Thyroid gland (tissue), 4 donors: ENCODE results near the gene CLEC3B. TPM values are rescaled to one million over a fixed set of nuclear protein-coding genes. Genes with fewer than 3 reads are reported as not detected.
"Not testable (repeated sequence)": the region's sequence is repeated elsewhere in the genome, so short reads cannot be mapped to it uniquely, and the experiment has no call there.

ENCODE experiments used
- DNase-seq, 2 donors: peaks; one replicate each; pipeline ENCODE4 v3.0.0-alpha.2; 2019
- H3K27ac ChIP-seq, 3 donors: fragments of 200-600 bp; sonication (generic); 1 replicate in 2 of 3; 2 replicates in 1 of 3; pipeline ENCODE4 v1.5.1; 2016 to 2019; ENCODE audit warnings: mild to moderate bottlenecking in 1 of 3, moderate library complexity in 1 of 3
- H3K27me3 ChIP-seq: fragments of 200-600 bp; sonication (generic); one replicate; pipeline ENCODE4 v1.5.1; 2019
- H3K36me3 ChIP-seq, 2 donors: fragments of 200-600 bp; sonication (generic); one replicate each; pipeline ENCODE4 v1.5.1; 2016 to 2019
- H3K4me1 ChIP-seq, 2 donors: fragments of 200-600 bp; sonication (generic); one replicate each; pipeline ENCODE4 v1.5.1; 2017 to 2019
- H3K4me3 ChIP-seq, 3 donors: fragments of 200-600 bp; sonication (generic); replicated peaks in 1 of 3; 1 replicate in 2 of 3; 2 replicates in 1 of 3; pipeline ENCODE4 v1.5.1; 2016; ENCODE audit warnings: mild to moderate bottlenecking in 1 of 3
- H3K9me3 ChIP-seq: fragments of 200-600 bp; sonication (generic); one replicate; pipeline ENCODE4 v1.5.1; 2017
- POLR2A ChIP-seq, 2 donors: fragments of 450-650 bp; IDR thresholded peaks; one replicate each; pipeline ENCODE4 v1.6.1; 2017; ENCODE audit warnings: antibody characterized with exemption in 2 of 2, mild to moderate bottlenecking in 2 of 2, moderate library complexity in 1 of 2
- WGBS, 2 donors: methylation state at CpG; one replicate each; pipeline ENCODE4 v1.1.5; 2017; 5-methylcytosine and 5-hydroxymethylcytosine counted together
- intact Hi-C: fragments of 100-400 bp; cut with DNase I; formaldehyde crosslinking; loops from one replicate; pipeline ENCODE4 v1.15.1; 2023
- total RNA-seq, 4 donors: library from RNA; depleted of rRNA; stranded (reverse); fragments of >200 nt; gene quantifications; one replicate each; pipeline ENCODE4 v1.2.3, GENCODE V29; 2016
- TF ChIP-seq, protein P1 (sequence below), 6 experiments: fragments of 200-600 bp in 3 of 6; fragments of 450-650 bp in 3 of 6; sonication (generic) in 3 of 6; IDR thresholded peaks; one replicate each; pipeline ENCODE4 v1.5.1; 2016 to 2019; ENCODE audit warnings: antibody characterized with exemption in 6 of 6, mild to moderate bottlenecking in 2 of 6, inconsistent platforms in 1 of 6, moderate library complexity in 1 of 6

Gene CLEC3B
- total RNA-seq, 4 donors from 2014 or later, result 28.2 to 78.4 (median 32.5) TPM

DNA sequence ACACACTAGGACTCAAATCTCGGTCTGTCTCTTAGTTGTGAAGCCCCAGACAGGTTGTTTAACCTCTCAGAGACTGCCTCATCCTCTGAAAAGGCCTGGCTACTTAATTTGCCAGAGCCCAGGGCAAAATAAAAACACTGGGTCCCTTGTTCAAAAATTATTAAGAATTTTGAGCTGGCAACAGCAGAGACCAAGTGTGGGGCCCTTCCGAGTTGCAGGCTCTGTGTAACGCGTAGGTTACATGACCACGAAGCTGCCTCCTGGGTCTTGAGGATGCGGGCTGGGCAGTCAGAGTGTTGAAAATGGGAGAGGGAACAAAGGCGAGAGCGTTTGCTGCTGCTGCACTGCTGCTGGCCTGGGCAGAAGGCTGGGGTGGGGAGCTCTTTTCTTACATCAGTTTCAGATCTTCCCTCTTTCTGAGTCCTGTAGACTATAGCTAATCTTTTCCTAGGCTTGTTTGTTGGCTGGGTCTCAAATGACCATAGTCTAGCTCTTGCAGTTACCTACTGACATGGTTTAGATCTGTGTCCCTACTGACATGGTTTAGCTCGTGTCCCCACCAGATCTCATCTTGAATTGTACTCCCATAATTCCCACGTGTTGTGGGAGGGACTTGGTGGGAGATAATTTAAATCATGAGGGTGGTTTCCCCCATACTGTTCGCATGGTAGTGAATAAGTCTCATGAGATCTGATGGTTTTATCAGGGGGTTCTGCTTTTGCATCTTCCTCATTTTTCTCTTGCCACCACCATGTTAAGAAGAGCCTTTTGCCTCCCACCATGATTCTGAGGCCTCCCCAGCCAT is 49.9 kb downstream of the CLEC3B start:
- 84% methylated on average over 11 of the region's 11 CpGs for WGBS, 2 donors
- no peak for DNase-seq
- H3K4me1 ChIP-seq, result no peaks in the 10 kb centered on the region
- H3K9me3 ChIP-seq, result no peaks in the 10 kb centered on the region
- H3K27ac ChIP-seq, result no peak overlapping the region
- intact Hi-C loops, result no loop called here
- H3K27me3 ChIP-seq, result no peaks in the 10 kb centered on the region
- H3K36me3 ChIP-seq, result no peaks in the 10 kb centered on the region
- no peak for TF ChIP-seq POLR2A (IDR thresholded peaks at IDR 0.05)
- TF ChIP-seq, protein P1, sequence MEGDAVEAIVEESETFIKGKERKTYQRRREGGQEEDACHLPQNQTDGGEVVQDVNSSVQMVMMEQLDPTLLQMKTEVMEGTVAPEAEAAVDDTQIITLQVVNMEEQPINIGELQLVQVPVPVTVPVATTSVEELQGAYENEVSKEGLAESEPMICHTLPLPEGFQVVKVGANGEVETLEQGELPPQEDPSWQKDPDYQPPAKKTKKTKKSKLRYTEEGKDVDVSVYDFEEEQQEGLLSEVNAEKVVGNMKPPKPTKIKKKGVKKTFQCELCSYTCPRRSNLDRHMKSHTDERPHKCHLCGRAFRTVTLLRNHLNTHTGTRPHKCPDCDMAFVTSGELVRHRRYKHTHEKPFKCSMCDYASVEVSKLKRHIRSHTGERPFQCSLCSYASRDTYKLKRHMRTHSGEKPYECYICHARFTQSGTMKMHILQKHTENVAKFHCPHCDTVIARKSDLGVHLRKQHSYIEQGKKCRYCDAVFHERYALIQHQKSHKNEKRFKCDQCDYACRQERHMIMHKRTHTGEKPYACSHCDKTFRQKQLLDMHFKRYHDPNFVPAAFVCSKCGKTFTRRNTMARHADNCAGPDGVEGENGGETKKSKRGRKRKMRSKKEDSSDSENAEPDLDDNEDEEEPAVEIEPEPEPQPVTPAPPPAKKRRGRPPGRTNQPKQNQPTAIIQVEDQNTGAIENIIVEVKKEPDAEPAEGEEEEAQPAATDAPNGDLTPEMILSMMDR (IDR thresholded peaks at IDR 0.05), result no peak
- no peak overlapping the region for H3K4me3 ChIP-seq

DNA sequence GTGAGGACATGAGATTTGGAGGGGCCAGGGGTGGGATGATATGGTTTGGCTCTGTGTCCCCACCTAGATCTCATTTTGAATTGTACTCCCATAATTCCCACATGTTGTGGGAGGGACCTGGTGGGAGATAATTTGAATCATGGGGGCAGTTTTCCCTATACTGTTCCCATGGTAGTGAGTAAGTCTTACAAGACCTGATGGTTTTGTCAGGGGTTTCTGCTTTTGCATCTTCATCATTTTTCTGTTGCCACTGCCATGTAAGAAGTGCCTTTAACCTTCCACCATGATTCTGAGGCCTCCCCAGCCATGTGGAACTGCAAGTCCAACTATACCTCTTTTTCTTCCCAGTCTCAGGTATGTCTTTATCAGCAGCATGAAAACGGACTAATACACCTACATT is 52.2 kb downstream of the CLEC3B start:
- DNase-seq, H3K4me3 ChIP-seq, intact Hi-C loops, H3K9me3 ChIP-seq, H3K4me1 ChIP-seq, H3K27me3 ChIP-seq, H3K36me3 ChIP-seq, H3K27ac ChIP-seq: not testable (repeated sequence)
- WGBS, 2 donors, result 89 to 100% methylated on average over 1 of the region's 1 CpG

GRCh38 chr3:45078910-45079522 is 52.9 kb downstream of the CLEC3B start:
- Histone ChIP-seq H3K27ac (no peak overlapping the region), H3K4me3 (no peak overlapping the region), H3K4me1 (no peaks in the 10 kb centered on the region), H3K9me3 (no peaks in the 10 kb centered on the region), H3K36me3 (no peaks in the 10 kb centered on the region), H3K27me3 (no peaks in the 10 kb centered on the region)
- no peak for DNase-seq
- intact Hi-C loops, result no loop called here
- no peak for TF ChIP-seq POLR2A (IDR thresholded peaks at IDR 0.05)
- 73 to 77% methylated on average over 8 of the region's 8 CpGs for WGBS, 2 donors

- Histone ChIP-seq H3K27me3 (no peaks in the 10 kb centered on the region), H3K36me3 (no peaks in the 10 kb centered on the region), H3K27ac (no peak overlapping the region), H3K4me1 (peaks cover 0 to 2% of the 10 kb centered on the region in 2 donors), H3K4me3 (no peak overlapping the region), H3K9me3 (no peaks in the 10 kb centered on the region)
- TF ChIP-seq, protein P1 (IDR thresholded peaks at IDR 0.05), result no peak
- TF ChIP-seq POLR2A (IDR thresholded peaks at IDR 0.05), result no peak
- DNase-seq, result no peak
- intact Hi-C loops, result no loop called here
- 58 to 93% methylated on average over 1 of the region's 1 CpG for WGBS, 2 donors
Observed at GRCh38 chr3:45079715-45080114, 53.6 kb downstream of the CLEC3B start.

GRCh38 chr3:45080824-45081223 is 54.7 kb downstream of the CLEC3B start:
- no peak overlapping the region for H3K27ac ChIP-seq
- no peak overlapping the region for H3K4me3 ChIP-seq
- no peak for DNase-seq
- H3K4me1 ChIP-seq, result peaks cover 0 to 7% of the 10 kb centered on the region in 2 donors
- no peaks in the 10 kb centered on the region for H3K9me3 ChIP-seq
- 88 to 89% methylated on average over 1 of the region's 1 CpG for WGBS, 2 donors
- H3K27me3 ChIP-seq, result no peaks in the 10 kb centered on the region
- intact Hi-C loops, result no loop called here
- TF ChIP-seq, protein P1 (IDR thresholded peaks at IDR 0.05), result no peak
- no peak for TF ChIP-seq POLR2A (IDR thresholded peaks at IDR 0.05)
- peaks cover 4 to 6% of the 10 kb centered on the region in 2 donors for H3K36me3 ChIP-seq

DNA sequence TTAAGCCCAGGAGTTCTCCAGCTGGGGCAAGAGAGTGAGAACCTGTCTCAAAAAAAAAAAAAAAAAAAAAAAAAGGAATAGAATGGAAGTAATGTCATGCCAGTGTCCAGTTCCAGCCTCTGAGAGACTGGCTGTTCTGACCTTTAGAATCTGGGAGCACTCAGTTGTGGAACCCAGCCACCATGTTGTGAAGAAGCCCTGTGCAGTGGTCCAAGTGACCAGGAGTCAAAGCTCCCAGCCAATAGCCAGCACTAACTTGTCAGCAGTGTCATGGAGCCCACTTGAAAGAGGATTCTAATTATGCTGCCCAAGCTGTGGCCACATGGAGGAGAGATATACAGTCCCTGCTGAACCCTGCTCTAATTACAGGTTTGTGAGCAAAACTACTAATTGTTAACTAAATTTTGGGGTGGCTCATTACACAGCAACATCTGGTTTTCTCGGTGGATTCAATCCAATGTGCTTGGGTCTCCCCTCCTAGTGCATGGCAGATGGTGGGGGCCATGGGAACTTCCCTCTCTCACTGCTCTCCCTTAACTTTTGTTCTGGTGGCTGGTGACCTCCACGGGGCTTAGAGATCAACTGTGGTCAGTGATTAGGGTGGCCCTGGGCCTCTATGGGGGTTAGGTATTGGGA is 55.5 kb downstream of the CLEC3B start:
- DNase-seq, result no peak
- no peak for TF ChIP-seq POLR2A (IDR thresholded peaks at IDR 0.05)
- TF ChIP-seq, protein P1 (IDR thresholded peaks at IDR 0.05), result no peak
- Histone ChIP-seq H3K27ac (no peak overlapping the region), H3K36me3 (peaks cover 4 to 6% of the 10 kb centered on the region in 2 donors), H3K4me3 (no peak overlapping the region), H3K27me3 (no peaks in the 10 kb centered on the region), H3K4me1 (peaks cover 0 to 7% of the 10 kb centered on the region in 2 donors), H3K9me3 (no peaks in the 10 kb centered on the region)
- 93 to 100% methylated on average over 2 of the region's 2 CpGs for WGBS, 2 donors
- intact Hi-C loops, result no loop called here
